ENCODE data around the gene ADCY9.
A peak's percentile ranks its signal among the peaks of the same experiment; 100 is the strongest.

DNA sequence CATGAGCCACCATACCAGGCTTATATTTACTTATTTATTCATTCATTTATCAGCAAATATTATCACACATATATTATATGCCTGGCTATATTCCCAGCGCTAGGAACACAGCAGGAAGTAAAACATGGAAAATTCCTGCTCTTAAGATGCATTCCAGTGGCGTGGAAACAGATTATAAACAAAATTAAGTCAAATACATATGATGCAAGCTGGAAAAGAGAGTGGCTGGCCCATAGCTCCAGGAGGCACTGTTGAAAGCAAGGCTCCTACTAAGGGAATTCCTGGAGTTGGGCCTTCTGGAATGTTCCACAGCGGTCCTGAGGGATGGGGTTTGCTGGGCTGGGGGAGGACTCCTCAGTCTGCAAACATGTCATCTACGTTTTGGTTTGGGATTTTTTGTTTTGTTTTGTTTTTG, 18.4 kb downstream of the ADCY9 start:
- TF ChIP-seq POLR2AphosphoS5 (IDR thresholded peaks at IDR 0.05): peak; percentile 14
- TF ChIP-seq POLR2A (IDR thresholded peaks at IDR 0.05): no peak
- TF ChIP-seq CTCF (IDR thresholded peaks at IDR 0.05): no peak
